NOMO-1 treated with dmso at 0.1 percent for 144 hours (cell line): ENCODE data around the gene GRIK5.
"Not testable (repeated sequence)": the region's sequence is repeated elsewhere in the genome, so short reads cannot be mapped to it uniquely, and the experiment has no call there.

Experiments
- DNase-seq: peaks from one replicate; lab custom pipeline; 2025; ENCODE audit not compliant: unreplicated experiment; lab: John Stamatoyannopoulos, UW

Gene GRIK5

GRCh38 chr19:42023121-42023942 is 46.7 kb downstream of the GRIK5 start:
- no peak for DNase-seq

DNA sequence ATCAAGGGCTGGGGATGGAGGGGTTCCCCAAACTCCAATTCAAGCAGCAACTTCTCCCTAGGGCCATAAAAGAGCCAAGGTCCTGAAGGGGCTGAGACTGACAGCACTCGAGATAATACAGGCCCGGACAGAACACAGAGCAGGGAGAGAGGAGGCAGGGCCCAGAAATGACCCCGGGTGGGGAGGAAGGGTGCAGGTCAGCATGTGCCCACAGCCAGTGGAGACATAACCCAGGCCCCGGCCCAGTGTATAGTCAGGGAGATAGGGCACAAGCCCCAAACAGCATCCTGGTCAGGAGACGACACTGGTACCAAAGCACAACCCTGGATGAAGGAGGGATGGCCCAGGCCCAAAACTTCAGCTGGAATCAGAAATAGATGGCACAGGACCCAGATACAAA is 47.4 kb downstream of the GRIK5 start:
- no peak for DNase-seq

GRCh38 chr19:42021185-42021584 is 48.8 kb downstream of the GRIK5 start:
- DNase-seq = no peak

- no peak for DNase-seq
Observed at GRCh38 chr19:42018503-42019193, 51.4 kb downstream of the GRIK5 start.

- DNase-seq = no peak
Observed at GRCh38 chr19:42017040-42017439, 53.0 kb downstream of the GRIK5 start.

GRCh38 chr19:42012747-42013146 is 57.3 kb downstream of the GRIK5 start:
- DNase-seq = not testable (repeated sequence)

GRCh38 chr19:42010245-42011126 is 59.5 kb downstream of the GRIK5 start:
- DNase-seq = no peak

DNA sequence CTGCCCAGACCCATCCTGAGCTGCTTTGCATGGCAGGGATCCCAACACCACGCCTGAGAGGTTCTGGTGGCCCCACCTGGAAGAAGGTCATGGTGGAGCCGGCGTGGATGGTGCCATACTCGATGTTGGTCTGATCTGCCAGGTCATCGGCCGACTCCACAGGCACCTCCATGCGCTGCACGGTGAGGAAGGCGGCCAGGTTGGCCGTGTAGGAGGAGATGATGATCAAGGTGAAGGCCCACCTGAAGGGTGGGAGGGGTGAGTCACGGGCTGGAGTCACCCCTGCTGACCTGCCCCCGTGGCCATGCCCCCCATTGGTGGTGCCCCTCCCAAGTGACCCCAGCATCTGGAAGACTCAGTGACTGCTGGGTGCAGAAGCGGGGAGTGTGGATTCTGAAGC is 63.4 kb downstream of the GRIK5 start:
- DNase-seq = no peak

DNA sequence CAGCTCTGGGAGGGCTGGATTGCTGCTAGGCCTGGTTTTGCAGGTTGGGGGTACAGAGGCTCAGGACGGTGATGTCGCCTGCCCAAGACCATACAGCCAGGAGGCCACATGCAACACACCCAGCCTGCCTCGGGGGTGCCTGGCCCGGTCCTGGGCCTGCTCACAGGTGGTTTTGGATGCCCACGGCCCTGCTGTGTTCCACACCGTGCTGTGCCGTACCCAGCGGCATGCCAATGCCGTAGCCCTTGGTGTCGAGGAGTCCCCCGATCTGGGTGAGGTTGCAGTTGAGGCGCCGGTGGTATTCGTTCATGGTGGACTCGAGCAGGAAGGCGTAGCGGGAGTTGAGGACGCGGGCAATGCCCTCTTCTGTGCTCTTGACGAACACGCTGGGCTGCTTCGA is 64.5 kb downstream of the GRIK5 start:
- DNase-seq = no peak

- DNase-seq = no peak
Observed at GRCh38 chr19:42003506-42004294, 66.3 kb downstream of the GRIK5 start.

DNA sequence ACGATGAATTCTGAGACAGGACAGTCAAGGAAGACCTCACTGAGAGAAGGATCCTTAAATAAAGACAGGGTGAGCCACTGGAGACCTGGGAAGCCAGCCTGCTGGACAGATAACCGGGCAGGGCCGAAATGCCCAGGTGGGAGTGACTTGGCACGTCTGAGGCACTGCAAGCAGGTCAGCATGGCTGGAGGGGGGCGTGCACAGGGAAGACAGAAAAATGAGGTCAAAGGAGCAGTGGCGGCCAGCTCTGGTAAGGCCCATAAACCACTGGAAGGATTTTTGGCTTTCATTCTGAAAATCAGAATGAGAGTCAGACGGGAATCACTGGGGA is 70.2 kb downstream of the GRIK5 start:
- no peak for DNase-seq

GRCh38 chr19:41999071-41999877 is 70.7 kb downstream of the GRIK5 start:
- DNase-seq = no peak

GRCh38 chr19:41998246-41999020 is 71.6 kb downstream of the GRIK5 start:
- DNase-seq = no peak

DNA sequence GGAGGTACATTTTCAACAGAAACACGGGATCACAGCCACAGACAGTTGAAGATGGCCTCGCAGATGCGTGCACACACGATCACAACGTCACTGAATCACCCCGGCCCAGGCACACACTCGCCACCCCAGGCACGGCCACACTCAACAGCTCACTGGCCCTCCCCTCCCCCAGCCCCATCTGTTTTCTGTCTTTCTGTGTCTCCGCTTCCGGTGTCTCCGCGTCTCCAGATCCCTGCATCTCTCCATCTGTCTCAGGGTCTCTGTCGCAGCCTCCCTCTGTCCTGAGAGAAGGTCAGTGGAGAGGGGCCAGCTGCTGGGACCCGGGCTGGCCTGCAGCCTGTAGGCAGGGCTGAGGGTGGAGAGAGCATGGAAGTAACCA is 72.2 kb downstream of the GRIK5 start:
- no peak for DNase-seq

- no peak for DNase-seq
Observed at GRCh38 chr19:41997121-41997850, 72.7 kb downstream of the GRIK5 start.

GRCh38 chr19:41995959-41996797 is 73.8 kb downstream of the GRIK5 start:
- no peak for DNase-seq

- DNase-seq = no peak
Observed at GRCh38 chr19:41994994-41995958, 74.7 kb downstream of the GRIK5 start.
